ENCODE results near the gene CMTM5. TPM values are rescaled to one million over a fixed set of nuclear protein-coding genes. Genes with fewer than 3 reads are reported as not detected.
A peak's percentile ranks its signal among the peaks of the same experiment; 100 is the strongest.

The CMTM5 gene
- total RNA-seq, 1 donor from 2014 or later, result not detected

GRCh38 chr14:23353433-23353780 is 23.4 kb upstream of the CMTM5 start:
- H3K27ac Mint-ChIP-seq (ENCODE audit: unreplicated experiment), result peak overlapping the region; percentile 68
- DNase-seq (ENCODE audit: extremely low spot score, unreplicated experiment), result no peak

GRCh38 chr14:23354990-23355389 is 21.9 kb upstream of the CMTM5 start:
- no peak overlapping the region for H3K4me3 Mint-ChIP-seq (ENCODE audit: unreplicated experiment)
- H3K9me3 Mint-ChIP-seq (ENCODE audit: unreplicated experiment), result no peaks in the 10 kb centered on the region
- H3K27me3 Mint-ChIP-seq (ENCODE audit: unreplicated experiment), result no peaks in the 10 kb centered on the region
- H3K36me3 Mint-ChIP-seq (ENCODE audit: unreplicated experiment), result peaks cover 7% of the 10 kb centered on the region
- no peak overlapping the region for H3K27ac Mint-ChIP-seq (ENCODE audit: unreplicated experiment)
- peak; percentile 11 for DNase-seq (ENCODE audit: extremely low spot score, unreplicated experiment)
- peaks cover 8% of the 10 kb centered on the region for H3K4me1 Mint-ChIP-seq (ENCODE audit: unreplicated experiment)
- TF ChIP-seq, protein P1, sequence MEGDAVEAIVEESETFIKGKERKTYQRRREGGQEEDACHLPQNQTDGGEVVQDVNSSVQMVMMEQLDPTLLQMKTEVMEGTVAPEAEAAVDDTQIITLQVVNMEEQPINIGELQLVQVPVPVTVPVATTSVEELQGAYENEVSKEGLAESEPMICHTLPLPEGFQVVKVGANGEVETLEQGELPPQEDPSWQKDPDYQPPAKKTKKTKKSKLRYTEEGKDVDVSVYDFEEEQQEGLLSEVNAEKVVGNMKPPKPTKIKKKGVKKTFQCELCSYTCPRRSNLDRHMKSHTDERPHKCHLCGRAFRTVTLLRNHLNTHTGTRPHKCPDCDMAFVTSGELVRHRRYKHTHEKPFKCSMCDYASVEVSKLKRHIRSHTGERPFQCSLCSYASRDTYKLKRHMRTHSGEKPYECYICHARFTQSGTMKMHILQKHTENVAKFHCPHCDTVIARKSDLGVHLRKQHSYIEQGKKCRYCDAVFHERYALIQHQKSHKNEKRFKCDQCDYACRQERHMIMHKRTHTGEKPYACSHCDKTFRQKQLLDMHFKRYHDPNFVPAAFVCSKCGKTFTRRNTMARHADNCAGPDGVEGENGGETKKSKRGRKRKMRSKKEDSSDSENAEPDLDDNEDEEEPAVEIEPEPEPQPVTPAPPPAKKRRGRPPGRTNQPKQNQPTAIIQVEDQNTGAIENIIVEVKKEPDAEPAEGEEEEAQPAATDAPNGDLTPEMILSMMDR (IDR thresholded peaks at IDR 0.05), result no peak

More at GRCh38 chr14:23353433-23353780, 23.4 kb upstream of the CMTM5 start:
- Mint-ChIP-seq H3K4me3 (ENCODE audit: unreplicated experiment) (peak overlapping the region; percentile 75), H3K4me1 (ENCODE audit: unreplicated experiment) (peaks cover 8% of the 10 kb centered on the region), H3K27me3 (ENCODE audit: unreplicated experiment) (no peaks in the 10 kb centered on the region), H3K36me3 (ENCODE audit: unreplicated experiment) (peaks cover 7% of the 10 kb centered on the region), H3K9me3 (ENCODE audit: unreplicated experiment) (no peaks in the 10 kb centered on the region)
- TF ChIP-seq, protein P1 (IDR thresholded peaks at IDR 0.05), result no peak

GRCh38 chr14:23355871-23356435 is 20.9 kb upstream of the CMTM5 start:
- peaks cover 10% of the 10 kb centered on the region for H3K4me1 Mint-ChIP-seq (ENCODE audit: unreplicated experiment)
- no peaks in the 10 kb centered on the region for H3K9me3 Mint-ChIP-seq (ENCODE audit: unreplicated experiment)
- peaks cover 14% of the 10 kb centered on the region for H3K36me3 Mint-ChIP-seq (ENCODE audit: unreplicated experiment)
- H3K4me3 Mint-ChIP-seq (ENCODE audit: unreplicated experiment), result no peak overlapping the region
- H3K27me3 Mint-ChIP-seq (ENCODE audit: unreplicated experiment), result no peaks in the 10 kb centered on the region
- TF ChIP-seq, protein P1 (IDR thresholded peaks at IDR 0.05), result no peak
- H3K27ac Mint-ChIP-seq (ENCODE audit: unreplicated experiment), result no peak overlapping the region
- DNase-seq (ENCODE audit: extremely low spot score, unreplicated experiment), result peak; percentile 40

DNA sequence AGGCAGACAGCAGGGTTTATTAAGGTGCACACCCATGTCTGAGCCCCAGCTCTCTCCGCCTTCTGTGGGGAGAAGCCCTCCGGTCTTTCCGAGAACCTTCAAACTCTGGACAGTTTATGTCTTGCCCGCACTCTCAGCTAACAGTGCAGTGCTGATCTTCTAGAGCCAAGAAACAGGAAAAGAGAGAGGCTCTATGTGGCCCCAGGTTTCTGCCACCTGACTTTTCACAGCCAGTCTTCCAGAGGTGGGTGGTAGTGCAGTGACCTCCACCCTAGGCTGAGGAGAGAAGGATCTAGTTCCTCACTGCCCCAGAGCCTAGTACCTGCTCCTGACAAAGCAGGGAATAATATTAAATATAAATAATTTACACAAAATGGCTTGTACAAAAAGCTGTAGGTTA is 20.2 kb upstream of the CMTM5 start:
- H3K27me3 Mint-ChIP-seq (ENCODE audit: unreplicated experiment), result no peaks in the 10 kb centered on the region
- H3K9me3 Mint-ChIP-seq (ENCODE audit: unreplicated experiment), result no peaks in the 10 kb centered on the region
- no peak overlapping the region for H3K4me3 Mint-ChIP-seq (ENCODE audit: unreplicated experiment)
- TF ChIP-seq, protein P1 (IDR thresholded peaks at IDR 0.05), result no peak
- DNase-seq (ENCODE audit: extremely low spot score, unreplicated experiment), result peak; percentile 32
- peaks cover 18% of the 10 kb centered on the region for H3K36me3 Mint-ChIP-seq (ENCODE audit: unreplicated experiment)
- H3K27ac Mint-ChIP-seq (ENCODE audit: unreplicated experiment), result no peak overlapping the region
- peaks cover 13% of the 10 kb centered on the region for H3K4me1 Mint-ChIP-seq (ENCODE audit: unreplicated experiment)

- no peaks in the 10 kb centered on the region for H3K27me3 Mint-ChIP-seq (ENCODE audit: unreplicated experiment)
- no peak overlapping the region for H3K27ac Mint-ChIP-seq (ENCODE audit: unreplicated experiment)
- peak; percentile 66 for DNase-seq (ENCODE audit: extremely low spot score, unreplicated experiment)
- H3K36me3 Mint-ChIP-seq (ENCODE audit: unreplicated experiment), result peaks cover 18% of the 10 kb centered on the region
- H3K9me3 Mint-ChIP-seq (ENCODE audit: unreplicated experiment), result no peaks in the 10 kb centered on the region
- TF ChIP-seq, protein P1 (IDR thresholded peaks at IDR 0.05), result no peak
- H3K4me3 Mint-ChIP-seq (ENCODE audit: unreplicated experiment), result no peak overlapping the region
- peaks cover 15% of the 10 kb centered on the region for H3K4me1 Mint-ChIP-seq (ENCODE audit: unreplicated experiment)
These were observed 19.6 kb upstream of the CMTM5 start for GRCh38 chr14:23357261-23357660.

All from osteocyte (in vitro differentiated cells).